ENCODE data around the gene CAMKMT. TPM values are rescaled to one million over a fixed set of nuclear protein-coding genes. Genes with fewer than 3 reads are reported as not detected.

CAMKMT gene
- total RNA-seq, 3 donors from 2014 or later (not counting 1 experiment from before 2014, with no cell fraction given) = 18.1 to 25.0 (median 20.6) TPM

- H3K27ac ChIP-seq (ENCODE audit: low read length) = no peak overlapping the region
- H3K9me3 ChIP-seq (ENCODE audit: control insufficient read depth, insufficient read depth, low read length) = no peaks in the 10 kb centered on the region
- ATAC-seq (no peak), DNase-seq (no peak)
- no peaks in the 10 kb centered on the region for H3K36me3 ChIP-seq (ENCODE audit: control insufficient read depth, insufficient read depth, low read length)
- Mint-ChIP-seq H3K4me1 (no peaks in the 10 kb centered on the region), H3K27me3 (ENCODE audit: low read depth in 2 of 2) (peaks cover 42 to 57% of the 10 kb centered on the region in 2 donors), H3K36me3 (no peaks in the 10 kb centered on the region), H3K9me3 (no peaks in the 10 kb centered on the region), H3K4me3 (no peak overlapping the region), H3K27ac (no peak overlapping the region)
- H3K4me1 ChIP-seq (ENCODE audit: control insufficient read depth, insufficient read depth, low read length) = no peaks in the 10 kb centered on the region
- H3K27me3 ChIP-seq (ENCODE audit: control insufficient read depth, insufficient read depth, low read length) = peaks cover 10% of the 10 kb centered on the region
- intact Hi-C loops (cut with micrococcal nuclease) = no loop called here
- TF ChIP-seq CTCF (IDR thresholded peaks at IDR 0.05) = no peak
- no peak overlapping the region for H3K4me3 ChIP-seq (ENCODE audit: low read length)
- WGBS (ENCODE audit: insufficient coverage) = 86% methylated on average over 22 of the region's 22 CpGs
Observed at GRCh38 chr2:44810892-44811530, 449.3 kb downstream of the CAMKMT start.

DNA sequence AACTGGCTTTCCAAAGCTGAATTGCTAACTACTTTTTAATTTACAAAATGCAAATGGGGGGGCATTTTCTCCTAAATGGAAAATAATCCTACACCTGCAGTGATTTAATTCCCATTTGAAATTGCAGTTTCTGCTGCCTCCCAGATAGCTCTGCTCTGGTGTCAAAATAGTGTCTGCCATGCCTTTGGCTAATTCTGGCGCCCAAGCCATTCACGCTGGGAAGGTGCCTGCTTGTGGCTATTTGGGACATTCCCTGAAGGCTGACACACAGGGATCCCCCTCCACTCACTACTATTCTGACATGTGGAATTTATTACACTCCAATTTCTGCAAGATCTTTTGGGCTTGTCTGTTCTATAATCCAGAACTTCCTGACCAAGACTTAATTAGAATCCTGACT, 451.4 kb downstream of the CAMKMT start:
- no peaks in the 10 kb centered on the region for H3K4me1 Mint-ChIP-seq
- H3K9me3 ChIP-seq (ENCODE audit: control insufficient read depth, insufficient read depth, low read length) = no peaks in the 10 kb centered on the region
- no peaks in the 10 kb centered on the region for H3K36me3 Mint-ChIP-seq
- 87% methylated on average over 2 of the region's 2 CpGs for WGBS (ENCODE audit: insufficient coverage)
- H3K4me3 Mint-ChIP-seq = no peak overlapping the region
- intact Hi-C loops (cut with micrococcal nuclease) = no loop called here
- no peak for TF ChIP-seq CTCF (IDR thresholded peaks at IDR 0.05)
- H3K4me3 ChIP-seq (ENCODE audit: low read length) = no peak overlapping the region
- no peak overlapping the region for H3K27ac ChIP-seq (ENCODE audit: low read length)
- peaks cover 29 to 54% of the 10 kb centered on the region in 2 donors for H3K27me3 Mint-ChIP-seq (ENCODE audit: low read depth in 2 of 2)
- peaks cover 6% of the 10 kb centered on the region for H3K27me3 ChIP-seq (ENCODE audit: control insufficient read depth, insufficient read depth, low read length)
- H3K27ac Mint-ChIP-seq = no peak overlapping the region
- no peak for ATAC-seq
- DNase-seq = no peak
- no peaks in the 10 kb centered on the region for H3K4me1 ChIP-seq (ENCODE audit: control insufficient read depth, insufficient read depth, low read length)
- no peaks in the 10 kb centered on the region for H3K36me3 ChIP-seq (ENCODE audit: control insufficient read depth, insufficient read depth, low read length)
- H3K9me3 Mint-ChIP-seq = no peaks in the 10 kb centered on the region

- Mint-ChIP-seq H3K36me3 (no peaks in the 10 kb centered on the region), H3K4me3 (no peak overlapping the region), H3K27ac (no peak overlapping the region), H3K27me3 (ENCODE audit: low read depth in 2 of 2) (peaks cover 30 to 57% of the 10 kb centered on the region in 2 donors), H3K9me3 (no peaks in the 10 kb centered on the region), H3K4me1 (no peaks in the 10 kb centered on the region)
- H3K27ac ChIP-seq (ENCODE audit: low read length) = no peak overlapping the region
- intact Hi-C loops (cut with micrococcal nuclease) = no loop called here
- no peak for DNase-seq
- peaks cover 6% of the 10 kb centered on the region for H3K27me3 ChIP-seq (ENCODE audit: control insufficient read depth, insufficient read depth, low read length)
- TF ChIP-seq CTCF (IDR thresholded peaks at IDR 0.05) = no peak
- no peaks in the 10 kb centered on the region for H3K9me3 ChIP-seq (ENCODE audit: control insufficient read depth, insufficient read depth, low read length)
- H3K4me1 ChIP-seq (ENCODE audit: control insufficient read depth, insufficient read depth, low read length) = no peaks in the 10 kb centered on the region
- no peak overlapping the region for H3K4me3 ChIP-seq (ENCODE audit: low read length)
- WGBS (ENCODE audit: insufficient coverage) = 87% methylated on average over 2 of the region's 2 CpGs
- ATAC-seq = no peak
- H3K36me3 ChIP-seq (ENCODE audit: control insufficient read depth, insufficient read depth, low read length) = no peaks in the 10 kb centered on the region
Observed at GRCh38 chr2:44813658-44814057, 451.9 kb downstream of the CAMKMT start.

- intact Hi-C loops (cut with micrococcal nuclease) = no loop called here
- H3K4me3 ChIP-seq (ENCODE audit: low read length) = no peak overlapping the region
- TF ChIP-seq CTCF (IDR thresholded peaks at IDR 0.05) = no peak
- ATAC-seq = no peak
- H3K27me3 ChIP-seq (ENCODE audit: control insufficient read depth, insufficient read depth, low read length) = no peaks in the 10 kb centered on the region
- peaks cover 19 to 41% of the 10 kb centered on the region in 2 donors for H3K27me3 Mint-ChIP-seq (ENCODE audit: low read depth in 2 of 2)
- DNase-seq = no peak
- 84% methylated on average over 7 of the region's 7 CpGs for WGBS (ENCODE audit: insufficient coverage)
- H3K9me3 Mint-ChIP-seq = no peaks in the 10 kb centered on the region
- H3K4me1 ChIP-seq (ENCODE audit: control insufficient read depth, insufficient read depth, low read length) = no peaks in the 10 kb centered on the region
- no peak overlapping the region for H3K27ac Mint-ChIP-seq
- no peaks in the 10 kb centered on the region for H3K36me3 ChIP-seq (ENCODE audit: control insufficient read depth, insufficient read depth, low read length)
- no peaks in the 10 kb centered on the region for H3K9me3 ChIP-seq (ENCODE audit: control insufficient read depth, insufficient read depth, low read length)
- H3K4me3 Mint-ChIP-seq = no peak overlapping the region
- H3K4me1 Mint-ChIP-seq = no peaks in the 10 kb centered on the region
- H3K27ac ChIP-seq (ENCODE audit: low read length) = no peak overlapping the region
- H3K36me3 Mint-ChIP-seq = no peaks in the 10 kb centered on the region
Observed at GRCh38 chr2:44817256-44817655, 455.5 kb downstream of the CAMKMT start.
